Posterior cingulate gyrus (tissue), 11 donors: ENCODE results near the gene MROH2A.
A peak's percentile ranks its signal among the peaks of the same experiment; 100 is the strongest.

Experiments used
- DNase-seq, 10 donors: peaks; one replicate each; pipeline versions ENCODE4 v3.0.0 to v3.0.0-alpha.2; 2020 to 2021; ENCODE audit warnings: mixed read lengths in 3 of 10
- intact Hi-C: fragments of 100-400 bp; cut with DNase I; formaldehyde crosslinking; loops from one replicate; pipeline ENCODE4 v1.15.1; 2023

The MROH2A gene

GRCh38 chr2:233816771-233817170 is 38.6 kb downstream of the MROH2A start:
- intact Hi-C loops = no loop called here
- peak in 2 of 10 donors; percentile 16 to 51 for DNase-seq

- intact Hi-C loops = no loop called here
- peak in 1 of 10 donors; percentile 72 for DNase-seq
These were observed 39.3 kb downstream of the MROH2A start for GRCh38 chr2:233817361-233817911.

- intact Hi-C loops = no loop called here
These were observed 40.0 kb downstream of the MROH2A start for GRCh38 chr2:233817995-233818638.

GRCh38 chr2:233818639-233819621 is 40.8 kb downstream of the MROH2A start:
- DNase-seq = peak in 2 of 10 donors; percentile 1 to 31
- intact Hi-C loops = no loop called here

More at GRCh38 chr2:233817995-233818638, 40.0 kb downstream of the MROH2A start:
- DNase-seq = peak in 2 of 10 donors; percentile 11 to 80

- intact Hi-C loops = no loop called here
- peak in 2 of 10 donors; percentile 7 to 78 for DNase-seq
These were observed 42.0 kb downstream of the MROH2A start for GRCh38 chr2:233819884-233820773.

GRCh38 chr2:233820774-233821105 is 42.6 kb downstream of the MROH2A start:
- DNase-seq = peak in 1 of 10 donors; percentile 57
- intact Hi-C loops = no loop called here

GRCh38 chr2:233821196-233821595 is 43.1 kb downstream of the MROH2A start:
- DNase-seq = peak in 1 of 10 donors; percentile 22
- intact Hi-C loops = no loop called here

- intact Hi-C loops = no loop called here
- DNase-seq = peak in 2 of 10 donors; percentile 5 to 49
These were observed 43.6 kb downstream of the MROH2A start for GRCh38 chr2:233821709-233822100.

GRCh38 chr2:233822101-233822771 is 44.1 kb downstream of the MROH2A start:
- intact Hi-C loops = no loop called here
- DNase-seq = peak in 3 of 10 donors; percentile 4 to 81 (median 8)

GRCh38 chr2:233822781-233823730 is 44.9 kb downstream of the MROH2A start:
- DNase-seq = peak in 3 of 10 donors; percentile 2 to 70 (median 11)
- intact Hi-C loops = no loop called here

- intact Hi-C loops = no loop called here
- DNase-seq = peak in 2 of 10 donors; percentile 1 to 57
These were observed 45.6 kb downstream of the MROH2A start for GRCh38 chr2:233823731-233824121.

- intact Hi-C loops = no loop called here
- peak in 1 of 10 donors; percentile 36 for DNase-seq
These were observed 46.2 kb downstream of the MROH2A start for GRCh38 chr2:233824373-233824772.

GRCh38 chr2:233828546-233829192 is 50.5 kb downstream of the MROH2A start:
- intact Hi-C loops = no loop called here
- peak in 3 of 10 donors; percentile 4 to 82 (median 63) for DNase-seq

- intact Hi-C loops = no loop called here
- peak in 2 of 10 donors; percentile 4 to 65 for DNase-seq
These were observed 51.3 kb downstream of the MROH2A start for GRCh38 chr2:233829193-233830110.

GRCh38 chr2:233830111-233830802 is 52.1 kb downstream of the MROH2A start:
- DNase-seq = peak in 3 of 10 donors; percentile 3 to 66 (median 61)
- intact Hi-C loops = no loop called here
